Mesothelial cell of epicardium (in vitro differentiated cells): ENCODE measurements around the gene CCDC92B. TPM values are rescaled to one million over a fixed set of nuclear protein-coding genes. Genes with fewer than 3 reads are reported as not detected.
"Not testable (repeated sequence)": the region's sequence is repeated elsewhere in the genome, so short reads cannot be mapped to it uniquely, and the experiment has no call there.

Source experiments
- DNase-seq, 2 experiments: peaks; one replicate each; pipeline ENCODE4 v3.0.0; 2021; ENCODE audit warnings: low spot score in 2 of 2; ENCODE audit not compliant: unreplicated experiment in 2 of 2
- H3K27ac Mint-ChIP-seq: 2 replicates; pipeline ENCODE4 v1.8.0; 2021; ENCODE audit warnings: mixed read lengths
- H3K27me3 Mint-ChIP-seq: 2 replicates; pipeline ENCODE4 v1.8.0; 2021; ENCODE audit warnings: low read depth, mixed read lengths
- H3K36me3 Mint-ChIP-seq: 2 replicates; pipeline ENCODE4 v1.8.0; 2021; ENCODE audit warnings: mixed read lengths
- H3K4me1 Mint-ChIP-seq: 2 replicates; pipeline ENCODE4 v1.8.0; 2021; ENCODE audit warnings: mixed read lengths
- H3K4me3 Mint-ChIP-seq: 2 replicates; pipeline ENCODE4 v1.8.0; 2021; ENCODE audit warnings: mild to moderate bottlenecking, moderate library complexity, mixed read lengths
- H3K9me3 Mint-ChIP-seq: 2 replicates; pipeline ENCODE4 v1.8.0; 2021; ENCODE audit warnings: mixed read lengths
- CTCF ChIP-seq: fragments of 200-600 bp; sonication (generic); IDR thresholded peaks from one replicate; pipeline ENCODE4 v1.5.0; 2021; ENCODE audit warnings: antibody characterized with exemption; ENCODE audit not compliant: unreplicated experiment
- total RNA-seq: library from RNA; stranded (reverse); gene quantifications from 3 replicates; pipeline ENCODE4 v1.2.1, GENCODE V29; 2021

Gene CCDC92B
- total RNA-seq, 1 donor from 2014 or later = 0.58 TPM

GRCh38 chr17:2700030-2700490 is 49.4 kb downstream of the CCDC92B start:
- no peak for DNase-seq
- Mint-ChIP-seq H3K4me3 (no peak overlapping the region), H3K27ac (no peak overlapping the region), H3K9me3 (no peaks in the 10 kb centered on the region), H3K36me3 (no peaks in the 10 kb centered on the region), H3K4me1 (no peaks in the 10 kb centered on the region), H3K27me3 (no peaks in the 10 kb centered on the region)
- no peak for TF ChIP-seq CTCF

- DNase-seq, H3K27ac Mint-ChIP-seq, H3K4me3 Mint-ChIP-seq, H3K36me3 Mint-ChIP-seq, H3K9me3 Mint-ChIP-seq, H3K27me3 Mint-ChIP-seq, H3K4me1 Mint-ChIP-seq: not testable (repeated sequence)
These were observed 50.1 kb downstream of the CCDC92B start for GRCh38 chr17:2699216-2699805.

DNA sequence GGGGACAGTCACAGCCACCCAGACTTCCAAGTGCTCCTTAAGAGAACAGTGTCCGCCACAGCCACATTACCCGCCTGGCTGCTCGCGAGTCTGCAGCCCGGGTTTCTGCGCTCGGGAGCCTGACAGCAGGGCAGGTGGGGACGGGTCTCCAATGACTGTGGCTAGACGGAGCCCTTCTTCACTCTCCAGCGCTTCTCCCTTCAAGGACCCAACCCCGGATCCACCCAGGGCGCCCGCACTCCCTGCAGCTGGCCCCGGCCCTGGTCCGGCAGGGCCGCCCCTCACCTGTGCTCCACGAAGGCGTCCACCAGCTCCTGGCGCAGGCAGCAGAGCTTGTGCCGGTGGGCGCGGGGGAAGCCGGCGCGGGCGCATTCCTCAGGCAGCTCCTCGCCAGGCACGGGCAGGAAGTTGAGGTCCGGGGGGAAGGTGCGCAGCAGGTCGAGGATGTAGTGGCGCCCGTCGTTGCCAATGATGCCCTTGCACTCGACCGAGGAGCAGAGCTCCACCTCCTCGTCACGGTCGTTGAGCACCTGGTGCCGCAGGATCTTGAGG is 51.8 kb downstream of the CCDC92B start:
- no peak for DNase-seq
- TF ChIP-seq CTCF = no peak
- no peaks in the 10 kb centered on the region for H3K9me3 Mint-ChIP-seq
- no peak overlapping the region for H3K4me3 Mint-ChIP-seq
- no peak overlapping the region for H3K27ac Mint-ChIP-seq
- H3K36me3 Mint-ChIP-seq = peaks cover 6% of the 10 kb centered on the region
- H3K27me3 Mint-ChIP-seq = no peaks in the 10 kb centered on the region
- no peaks in the 10 kb centered on the region for H3K4me1 Mint-ChIP-seq

DNA sequence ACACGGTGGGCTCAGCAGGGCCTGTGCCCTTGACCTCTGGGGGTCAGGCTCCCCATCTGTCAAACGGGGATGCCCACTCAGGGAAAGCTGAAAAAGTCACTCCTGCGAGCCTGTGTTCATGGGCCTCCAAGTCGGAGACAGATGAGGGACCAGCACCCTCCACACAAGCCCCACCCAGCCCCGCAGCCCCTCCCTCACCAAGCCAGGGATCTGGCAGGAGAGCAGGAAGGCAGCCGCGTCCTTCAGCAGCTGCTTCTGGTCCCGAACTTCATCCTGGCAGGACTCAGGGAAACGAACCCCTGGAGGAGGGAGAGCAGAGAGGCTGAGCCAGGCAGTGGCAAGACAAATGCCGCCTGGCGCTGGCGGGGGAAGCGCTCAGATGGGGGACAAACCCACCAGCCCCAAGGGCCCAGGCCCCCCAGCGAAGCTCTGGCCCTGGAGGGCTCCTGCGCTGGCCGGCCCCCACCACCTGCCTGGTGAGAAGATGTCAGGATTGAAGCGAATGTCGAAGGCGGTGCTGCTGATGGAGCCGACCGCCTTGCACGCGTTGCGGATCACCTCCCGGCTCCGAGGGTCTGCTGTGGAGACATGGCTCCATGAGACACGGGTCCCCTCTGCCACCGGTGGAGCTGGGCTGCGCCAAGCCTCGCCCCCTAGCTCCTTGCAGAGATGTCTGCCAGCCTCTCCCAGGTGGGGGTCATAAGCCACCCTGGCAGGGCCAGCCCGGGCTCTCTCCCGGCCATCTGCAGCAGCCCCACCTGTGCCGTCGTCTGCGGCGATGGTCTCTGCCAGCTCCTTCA is 53.3 kb downstream of the CCDC92B start:
- Mint-ChIP-seq H3K4me1 (no peaks in the 10 kb centered on the region), H3K27ac (no peak overlapping the region), H3K36me3 (peaks cover 6% of the 10 kb centered on the region), H3K9me3 (no peaks in the 10 kb centered on the region), H3K4me3 (no peak overlapping the region), H3K27me3 (no peaks in the 10 kb centered on the region)
- no peak for TF ChIP-seq CTCF
- peak in 1 of 2 experiments; percentile 31 for DNase-seq

- Mint-ChIP-seq H3K9me3 (no peaks in the 10 kb centered on the region), H3K36me3 (peaks cover 6% of the 10 kb centered on the region), H3K4me1 (no peaks in the 10 kb centered on the region), H3K4me3 (no peak overlapping the region), H3K27me3 (no peaks in the 10 kb centered on the region), H3K27ac (no peak overlapping the region)
- DNase-seq = peak in 1 of 2 experiments; percentile 36
- TF ChIP-seq CTCF = no peak
These were observed 54.0 kb downstream of the CCDC92B start for GRCh38 chr17:2695243-2695960.
